Psoas muscle (tissue), 8 donors: Measurements from ENCODE around the gene APRT. TPM values are rescaled to one million over a fixed set of nuclear protein-coding genes. Genes with fewer than 3 reads are reported as not detected.

Source experiments
- ATAC-seq, 4 donors: fragments of 200-7000 bp; cut with Tn5 transposase; one replicate each; pipeline ENCODE4 v1.9.1; 2020; ENCODE audit warnings: moderate library complexity in 3 of 4, mild to moderate bottlenecking in 2 of 4
- DNase-seq, 2 donors: peaks; one replicate each; pipeline ENCODE4 v3.0.0-alpha.2; 2020
- H3K27ac ChIP-seq: fragments of 200-600 bp; one replicate; pipeline ENCODE4 v1.8.0; 2022
- H3K27me3 ChIP-seq, 3 donors: fragments of 200-600 bp in 1 of 3; one replicate each; pipeline versions ENCODE4 v1.6.1 to v1.8.0; 2013 to 2022; ENCODE audit warnings: low read length in 2 of 3, mild to moderate bottlenecking in 2 of 3, moderate library complexity in 1 of 3; ENCODE audit not compliant: insufficient read depth in 3 of 3
- H3K36me3 ChIP-seq, 2 donors: fragments of 200-600 bp in 1 of 2; one replicate each; pipeline versions ENCODE4 v1.6.1 to v1.8.0; 2013 to 2022; ENCODE audit warnings: low read depth in 1 of 2, mild to moderate bottlenecking in 1 of 2, moderate library complexity in 1 of 2; ENCODE audit not compliant: insufficient read depth in 1 of 2
- H3K4me1 ChIP-seq: fragments of 200-600 bp; one replicate; pipeline ENCODE4 v1.8.0; 2022
- H3K4me3 ChIP-seq: fragments of 200-600 bp; one replicate; pipeline ENCODE4 v1.8.0; 2022; ENCODE audit warnings: mild to moderate bottlenecking
- H3K9me3 ChIP-seq: fragments of 200-600 bp; one replicate; pipeline ENCODE4 v1.8.0; 2022
- WGBS, 3 donors: extraction: QIAGEN DNeasy Blood & Tissue Kit; methylation state at CpG; one replicate each; pipeline versions ENCODE4 v1.1.6 to v1.1.7; 2013; 5-methylcytosine and 5-hydroxymethylcytosine counted together
- intact Hi-C, 2 donors: fragments of 100-400 bp; cut with DNase I; formaldehyde crosslinking; loops; one replicate each; pipeline versions ENCODE4 v1.11.0 to v1.14.2; 2022
- polyA plus RNA-seq, 3 donors: library from polyadenylated mRNA; stranded (reverse); fragments of 200-250 nt; gene quantifications; one replicate each; pipeline ENCODE4 v1.2.3, GENCODE V29; 2013
- total RNA-seq, 4 donors: library from RNA; stranded (reverse); fragmentation: NEBNext Ultra II Directional in 2 of 4; extraction: Animal tissue kit (Norgen Biotek cat#: 25700) in 2 of 4; gene quantifications; one replicate each; pipeline versions ENCODE4 v1.2.1 to v1.2.4, GENCODE V29; 2021 to 2023
- TF ChIP-seq, protein P1 (sequence below): fragments of 200-600 bp; IDR thresholded peaks from one replicate; pipeline ENCODE4 v1.8.0; 2022; ENCODE audit warnings: antibody characterized with exemption
- donor health status: healthy with polysubstance abuse.
- donor health status: DM: no; HTN: no; CAD: no; lungs with moderate emphysema.
- donor health status: Bipolar disorder and iron deficiency.
- donor health status: healthy.
- donor health status: DM: yes; HTN: yes; CAD: no.
- donor health status: DM: no; HTN: no; CAD: no.
- donor health status: DM: no; HTN: no; CAD: no.
- donor health status: DM: yes; HTN: yes; CAD: no.

Gene APRT
- total and polyA plus RNA-seq, 7 donors: 32.8 to 165 (median 61.5) TPM

DNA sequence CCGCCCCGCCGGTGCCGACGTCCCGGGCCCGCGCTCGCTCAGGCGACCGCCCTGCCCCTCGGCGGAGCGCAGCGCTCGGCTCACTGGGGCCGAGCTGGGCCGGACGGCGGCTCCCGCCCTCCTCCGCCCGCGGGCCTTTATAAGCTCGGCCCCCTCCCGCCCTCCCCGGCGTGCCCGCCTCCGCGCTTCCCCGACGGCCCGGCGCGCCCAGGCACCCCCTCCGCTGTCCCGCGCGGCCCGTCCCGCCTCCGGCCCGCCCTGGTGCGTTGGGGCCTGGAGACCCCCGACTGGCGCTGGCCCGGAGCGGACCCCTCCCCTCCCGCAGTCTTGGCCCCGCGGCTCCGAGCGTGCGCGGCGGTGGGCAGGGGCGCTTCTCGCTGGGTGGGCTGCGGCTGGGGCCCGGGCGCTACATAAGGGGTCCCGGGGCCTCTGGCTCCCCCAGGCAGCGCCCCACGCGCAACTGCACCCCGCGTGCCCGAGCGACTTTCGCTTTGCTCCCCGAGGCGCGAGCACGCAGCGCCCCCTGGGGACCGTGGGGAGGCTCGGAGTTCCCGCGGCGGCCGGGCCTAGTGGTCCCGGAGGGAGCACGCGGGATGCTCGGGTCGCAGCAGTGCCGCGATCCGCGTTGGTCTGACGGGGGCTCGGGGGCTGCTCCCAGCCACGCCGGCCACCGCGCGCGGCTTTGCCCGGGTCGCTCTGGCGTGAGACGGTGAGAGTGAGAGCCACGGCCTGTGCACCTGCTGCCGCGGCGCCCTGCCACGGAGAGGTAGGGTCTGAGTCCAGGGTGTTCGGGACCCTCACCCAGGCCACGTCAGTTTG lies 26.4 kb downstream of the APRT start, which contains the start of gene PIEZO1:
Gene PIEZO1 (minus strand): TSS at position 115 of the 819 bp plus-strand sequence. CDS start 256 bp downstream, outside the sequence.
- peak within 1 kb of the TSS; percentile 74 for H3K4me3 ChIP-seq
- H3K27me3 ChIP-seq: peaks cover 0 to 40% (median 12%) of the 10 kb centered on the region in 3 donors
- DNase-seq (peak; percentile 81 to 83), ATAC-seq (peak; percentile 55 to 67 (median 57))
- TF ChIP-seq, protein P1, sequence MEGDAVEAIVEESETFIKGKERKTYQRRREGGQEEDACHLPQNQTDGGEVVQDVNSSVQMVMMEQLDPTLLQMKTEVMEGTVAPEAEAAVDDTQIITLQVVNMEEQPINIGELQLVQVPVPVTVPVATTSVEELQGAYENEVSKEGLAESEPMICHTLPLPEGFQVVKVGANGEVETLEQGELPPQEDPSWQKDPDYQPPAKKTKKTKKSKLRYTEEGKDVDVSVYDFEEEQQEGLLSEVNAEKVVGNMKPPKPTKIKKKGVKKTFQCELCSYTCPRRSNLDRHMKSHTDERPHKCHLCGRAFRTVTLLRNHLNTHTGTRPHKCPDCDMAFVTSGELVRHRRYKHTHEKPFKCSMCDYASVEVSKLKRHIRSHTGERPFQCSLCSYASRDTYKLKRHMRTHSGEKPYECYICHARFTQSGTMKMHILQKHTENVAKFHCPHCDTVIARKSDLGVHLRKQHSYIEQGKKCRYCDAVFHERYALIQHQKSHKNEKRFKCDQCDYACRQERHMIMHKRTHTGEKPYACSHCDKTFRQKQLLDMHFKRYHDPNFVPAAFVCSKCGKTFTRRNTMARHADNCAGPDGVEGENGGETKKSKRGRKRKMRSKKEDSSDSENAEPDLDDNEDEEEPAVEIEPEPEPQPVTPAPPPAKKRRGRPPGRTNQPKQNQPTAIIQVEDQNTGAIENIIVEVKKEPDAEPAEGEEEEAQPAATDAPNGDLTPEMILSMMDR: peak; percentile 64
- peaks cover 7% of the 10 kb centered on the region for H3K4me1 ChIP-seq
- peak within 1 kb of the TSS; percentile 61 for H3K27ac ChIP-seq
- WGBS, 3 donors: 3 to 7% (median 5%) methylated on average over 35 to 110 of the region's 110 CpGs
- H3K9me3 ChIP-seq: no peaks in the 10 kb centered on the region
- intact Hi-C loops: loop anchor here (2.0 to 5.0 kb wide), 2 partner anchors 43 to 49 kb away; no protein-coding TSS in a partner anchor
- no peaks in the 10 kb centered on the region for H3K36me3 ChIP-seq

DNA sequence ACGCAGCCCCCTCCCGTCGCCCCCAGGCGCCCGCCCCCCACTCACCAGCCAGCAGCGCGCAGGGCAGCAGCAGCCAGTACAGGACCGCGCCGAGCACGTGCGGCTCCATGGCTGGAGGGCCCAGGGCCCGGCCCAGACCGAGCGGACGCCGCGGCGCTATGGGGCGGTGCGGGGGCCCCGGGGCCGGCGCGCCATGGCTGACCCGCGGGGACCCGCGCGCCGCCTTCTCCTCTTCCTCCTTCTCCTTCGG lies 26.9 kb downstream of the APRT start:
- intact Hi-C loops: loop anchor here (2.0 to 5.0 kb wide), 2 partner anchors 42 to 48 kb away; no protein-coding TSS in a partner anchor
- Histone ChIP-seq H3K9me3 (no peaks in the 10 kb centered on the region), H3K4me3 (peak overlapping the region; percentile 74), H3K27ac (peak overlapping the region; percentile 61), H3K36me3 (no peaks in the 10 kb centered on the region), H3K27me3 (peaks cover 0 to 37% (median 12%) of the 10 kb centered on the region in 3 donors), H3K4me1 (peaks cover 9% of the 10 kb centered on the region)
- WGBS, 3 donors: 0 to 1% methylated on average over 8 to 32 of the region's 32 CpGs; no CpG with 5 or more reads in 1 of the 3 donors
- DNase-seq: no peak
- peak; percentile 27 to 44 (median 34) for ATAC-seq
- TF ChIP-seq, protein P1: no peak

DNA sequence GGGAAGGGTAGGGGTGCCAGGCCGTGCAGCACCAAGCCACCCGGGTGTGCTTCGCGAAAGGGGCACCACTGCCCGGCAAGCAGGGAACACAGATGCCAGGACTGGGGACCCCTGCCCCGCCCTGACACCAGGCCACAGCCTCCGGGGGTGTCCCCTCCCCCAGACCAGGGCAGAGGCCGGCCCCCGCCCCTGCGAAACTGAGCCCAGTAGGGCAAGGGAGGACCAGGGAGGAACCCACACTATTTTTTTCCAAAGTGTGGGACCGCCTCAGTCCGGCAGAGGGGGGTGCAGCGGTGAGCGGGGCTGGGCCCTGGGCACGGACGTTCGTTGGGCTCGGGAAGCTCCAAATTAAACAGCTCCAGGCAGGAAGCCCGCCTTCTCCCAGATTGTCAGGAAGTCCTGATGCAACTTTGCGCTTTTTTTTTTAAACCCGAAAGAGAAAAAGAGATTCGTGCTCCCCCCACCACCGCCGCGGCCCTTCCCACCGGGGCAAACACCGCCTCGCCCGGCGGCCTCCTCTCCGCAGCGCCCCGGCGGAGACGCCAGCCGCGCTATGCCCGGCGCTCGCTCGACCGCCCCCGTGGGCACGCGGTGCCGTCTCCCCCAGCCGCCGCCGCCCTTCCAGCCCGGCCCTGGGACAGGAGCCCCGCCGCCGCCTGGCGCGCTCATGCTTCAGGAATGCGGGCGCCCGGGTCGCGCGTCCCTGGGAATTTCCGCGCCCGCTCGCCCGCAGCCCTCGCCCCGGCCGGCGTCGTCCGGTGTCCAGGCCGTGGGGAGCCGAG lies 27.5 kb downstream of the APRT start:
- 5 to 12% (median 5%) methylated on average over 57 to 74 of the region's 74 CpGs for WGBS, 3 donors
- intact Hi-C loops: loop anchor here in 1 of 2 donors (2.0 kb wide), 1 partner anchor 47 kb away; no protein-coding TSS in a partner anchor
- H3K9me3 ChIP-seq: no peaks in the 10 kb centered on the region
- peak overlapping the region; percentile 61 for H3K27ac ChIP-seq
- H3K36me3 ChIP-seq: no peaks in the 10 kb centered on the region
- peaks cover 0 to 38% (median 12%) of the 10 kb centered on the region in 3 donors for H3K27me3 ChIP-seq
- peak overlapping the region; percentile 74 for H3K4me3 ChIP-seq
- peak; percentile 53 to 72 (median 56) for ATAC-seq
- peak; percentile 77 to 83 for DNase-seq
- TF ChIP-seq, protein P1: peak; percentile 44
- H3K4me1 ChIP-seq: peaks cover 14% of the 10 kb centered on the region

DNA sequence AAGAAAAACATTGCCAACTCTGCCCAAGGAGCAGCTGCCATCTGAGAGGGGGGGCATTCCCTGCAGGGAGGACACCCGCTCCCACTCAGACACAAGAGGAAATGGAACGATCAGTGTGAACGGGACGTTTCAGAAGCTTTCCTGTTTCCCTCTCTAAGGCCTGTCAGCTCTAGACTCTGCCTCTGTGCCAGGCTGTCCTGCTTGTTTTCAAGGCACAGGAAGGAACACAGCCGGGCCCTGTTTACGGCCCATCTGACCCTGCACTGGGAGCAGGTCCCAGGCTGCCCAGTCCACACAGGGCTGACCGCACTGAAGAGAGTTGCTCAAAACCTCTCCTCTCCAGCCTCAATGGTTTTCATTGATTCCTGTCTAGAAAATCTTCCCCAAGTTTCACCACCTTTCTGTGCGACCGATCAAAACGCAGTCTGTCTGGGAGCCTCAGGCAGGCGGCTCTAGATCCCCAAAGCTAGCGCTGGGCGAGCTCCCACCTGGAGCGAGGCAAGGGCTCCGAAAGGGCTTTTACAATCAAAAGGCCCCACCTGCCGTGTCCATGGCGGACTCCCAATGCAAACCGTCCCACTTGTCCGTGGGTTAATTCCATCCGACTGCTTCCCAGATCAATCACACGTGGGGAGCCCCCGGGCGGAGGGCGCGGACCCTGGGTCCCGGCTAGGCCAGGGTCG lies 28.2 kb downstream of the APRT start:
- H3K9me3 ChIP-seq: no peaks in the 10 kb centered on the region
- 36 to 47% (median 38%) methylated on average over 27 of the region's 27 CpGs for WGBS, 3 donors
- H3K4me1 ChIP-seq: peaks cover 15% of the 10 kb centered on the region
- peaks cover 0 to 45% (median 12%) of the 10 kb centered on the region in 3 donors for H3K27me3 ChIP-seq
- peak overlapping the region; percentile 61 for H3K27ac ChIP-seq
- peak in 1 of 2 donors; percentile 49 for DNase-seq
- H3K36me3 ChIP-seq: no peaks in the 10 kb centered on the region
- intact Hi-C loops: loop anchor here in 1 of 2 donors (2.0 kb wide), 1 partner anchor 47 kb away; no protein-coding TSS in a partner anchor
- peak overlapping the region; percentile 74 for H3K4me3 ChIP-seq
- TF ChIP-seq, protein P1: no peak
- ATAC-seq: peak in 2 of 4 donors; percentile 39 to 43
